SJCRH30 (cell line): Measurements from ENCODE around the gene UBXN4. TPM values are rescaled to one million over a fixed set of nuclear protein-coding genes. Genes with fewer than 3 reads are reported as not detected.
"Not testable (repeated sequence)": the region's sequence is repeated elsewhere in the genome, so short reads cannot be mapped to it uniquely, and the experiment has no call there.

Experiments
- DNase-seq, 2 experiments: peaks; one replicate each; pipeline ENCODE4 v3.0.0-alpha.2; 2015 to 2020
- H3K27ac ChIP-seq: fragments of 250-450 bp; sonication (Bioruptor Pico); 2 replicates; pipeline ENCODE4 v1.5.1; 2020; ENCODE audit warnings: mild to moderate bottlenecking, moderate library complexity
- H3K27me3 ChIP-seq: fragments of 250-450 bp; sonication (Bioruptor Pico); 2 replicates; pipeline ENCODE4 v1.5.1; 2020; ENCODE audit warnings: mild to moderate bottlenecking, moderate library complexity
- H3K36me3 ChIP-seq: fragments of 250-450 bp; sonication (Bioruptor Pico); 2 replicates; pipeline ENCODE4 v1.5.1; 2020; ENCODE audit warnings: mild to moderate bottlenecking, moderate library complexity
- H3K4me1 ChIP-seq: fragments of 250-450 bp; sonication (Bioruptor Pico); 2 replicates; pipeline ENCODE4 v1.5.1; 2020; ENCODE audit warnings: mild to moderate bottlenecking, moderate library complexity
- H3K4me3 ChIP-seq: fragments of 250-450 bp; sonication (Bioruptor Pico); 2 replicates; pipeline ENCODE4 v1.5.1; 2020; ENCODE audit warnings: mild to moderate bottlenecking, moderate library complexity
- H3K9me3 ChIP-seq: fragments of 250-450 bp; sonication (Bioruptor Pico); replicated peaks from 2 replicates; pipeline ENCODE4 v1.5.1; 2020; ENCODE audit warnings: mild to moderate bottlenecking, moderate library complexity
- total RNA-seq: library from RNA; depleted of rRNA; stranded (reverse); fragments of >200 nt; shearing (Covaris generic); gene quantifications from 2 replicates; pipeline ENCODE4 v1.2.3, GENCODE V29; 2014

UBXN4 gene
- total RNA-seq, 1 experiment from 2014 or later, result 129 TPM

DNA sequence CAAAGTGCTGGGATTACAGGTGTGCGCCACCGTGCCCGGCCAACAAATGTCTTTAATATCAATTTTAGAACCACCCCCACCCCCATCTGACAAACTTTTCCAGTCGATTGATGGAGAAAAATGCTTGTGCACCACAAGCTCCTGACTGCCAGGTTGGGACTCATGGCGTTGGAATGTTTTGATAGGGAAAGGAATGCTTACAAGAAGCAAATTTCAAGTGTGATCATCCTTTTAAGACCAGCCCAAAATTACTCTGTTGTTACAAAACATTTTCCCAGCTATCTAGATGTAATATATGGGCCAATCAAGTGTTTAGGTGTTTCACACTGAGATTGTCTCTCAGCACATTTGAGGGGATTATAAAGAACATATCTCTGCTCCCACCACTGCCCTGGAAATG, 45.2 kb downstream of the UBXN4 start:
- Histone ChIP-seq H3K4me3 (no peak overlapping the region), H3K4me1 (no peaks in the 10 kb centered on the region), H3K27ac (no peak overlapping the region), H3K36me3 (peaks cover 52% of the 10 kb centered on the region), H3K27me3 (no peaks in the 10 kb centered on the region), H3K9me3 (no peaks in the 10 kb centered on the region)
- DNase-seq, result no peak

DNA sequence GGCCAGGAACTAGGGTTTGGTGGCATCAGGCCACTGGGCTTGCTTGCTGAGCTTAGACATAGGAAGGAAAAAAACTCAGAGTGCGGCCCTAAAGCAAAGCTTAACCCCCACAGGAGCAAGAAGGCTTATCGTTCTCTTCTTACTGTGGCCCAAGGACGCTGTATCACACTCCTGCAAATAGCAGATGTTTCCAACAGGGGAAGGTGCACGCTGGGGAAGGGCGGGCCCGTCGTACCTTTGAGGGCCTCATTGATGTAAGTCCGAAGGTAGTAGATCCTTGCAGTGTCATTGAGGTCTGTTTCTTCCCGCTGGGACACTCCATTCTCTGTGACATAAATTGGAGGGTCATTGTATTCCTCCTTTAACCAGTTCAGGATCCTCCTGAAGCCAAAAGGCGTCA, 48.8 kb downstream of the UBXN4 start:
- no peaks in the 10 kb centered on the region for H3K9me3 ChIP-seq
- H3K27me3 ChIP-seq, result no peaks in the 10 kb centered on the region
- H3K4me3 ChIP-seq, result no peak overlapping the region
- H3K4me1 ChIP-seq, result no peaks in the 10 kb centered on the region
- H3K27ac ChIP-seq, result no peak overlapping the region
- peaks cover 16% of the 10 kb centered on the region for H3K36me3 ChIP-seq
- no peak for DNase-seq

DNA sequence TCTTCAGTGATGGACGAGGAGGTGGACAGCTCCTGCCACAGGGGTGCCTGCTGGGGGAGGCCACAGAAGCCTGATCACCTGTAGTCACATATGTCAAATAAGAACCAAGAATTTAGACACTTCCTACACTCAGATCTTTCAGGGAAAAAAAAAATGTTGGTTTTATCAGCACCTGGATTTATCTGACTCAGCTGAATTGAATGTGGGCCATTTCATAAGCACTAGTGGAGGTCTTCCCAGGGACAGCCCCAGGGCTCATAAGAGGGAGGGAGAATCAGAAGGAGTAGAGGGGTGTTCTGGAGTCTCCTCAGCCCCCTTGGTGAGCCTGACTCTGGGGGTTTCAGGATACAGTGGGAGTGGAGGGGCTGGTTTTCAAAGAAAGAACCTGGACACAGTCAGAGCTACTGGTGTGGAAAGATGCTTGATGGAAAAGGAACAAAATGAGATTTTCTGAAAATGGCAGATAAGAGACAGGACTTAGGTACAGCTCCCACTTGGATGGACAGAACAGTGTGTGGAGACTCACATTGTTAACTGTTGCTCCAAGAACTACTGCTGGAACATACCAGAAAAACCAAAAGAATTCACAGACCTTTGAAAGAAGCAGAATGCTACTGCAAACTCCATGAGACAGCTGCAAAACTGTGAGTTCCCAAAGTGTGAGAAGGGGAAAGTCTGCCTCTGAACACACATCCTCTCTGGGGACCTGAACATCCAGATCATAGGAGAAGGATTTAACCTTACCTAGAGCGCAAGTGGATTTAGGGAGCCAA, 49.9 kb downstream of the UBXN4 start:
- H3K27me3 ChIP-seq, result no peaks in the 10 kb centered on the region
- H3K9me3 ChIP-seq, result no peaks in the 10 kb centered on the region
- peak in 1 of 2 experiments; percentile 25 for DNase-seq
- H3K4me1 ChIP-seq, result no peaks in the 10 kb centered on the region
- peaks cover 9% of the 10 kb centered on the region; the same call in 1 of the 2 replicates for H3K36me3 ChIP-seq
- H3K4me3 ChIP-seq, result no peak overlapping the region
- no peak overlapping the region for H3K27ac ChIP-seq

DNA sequence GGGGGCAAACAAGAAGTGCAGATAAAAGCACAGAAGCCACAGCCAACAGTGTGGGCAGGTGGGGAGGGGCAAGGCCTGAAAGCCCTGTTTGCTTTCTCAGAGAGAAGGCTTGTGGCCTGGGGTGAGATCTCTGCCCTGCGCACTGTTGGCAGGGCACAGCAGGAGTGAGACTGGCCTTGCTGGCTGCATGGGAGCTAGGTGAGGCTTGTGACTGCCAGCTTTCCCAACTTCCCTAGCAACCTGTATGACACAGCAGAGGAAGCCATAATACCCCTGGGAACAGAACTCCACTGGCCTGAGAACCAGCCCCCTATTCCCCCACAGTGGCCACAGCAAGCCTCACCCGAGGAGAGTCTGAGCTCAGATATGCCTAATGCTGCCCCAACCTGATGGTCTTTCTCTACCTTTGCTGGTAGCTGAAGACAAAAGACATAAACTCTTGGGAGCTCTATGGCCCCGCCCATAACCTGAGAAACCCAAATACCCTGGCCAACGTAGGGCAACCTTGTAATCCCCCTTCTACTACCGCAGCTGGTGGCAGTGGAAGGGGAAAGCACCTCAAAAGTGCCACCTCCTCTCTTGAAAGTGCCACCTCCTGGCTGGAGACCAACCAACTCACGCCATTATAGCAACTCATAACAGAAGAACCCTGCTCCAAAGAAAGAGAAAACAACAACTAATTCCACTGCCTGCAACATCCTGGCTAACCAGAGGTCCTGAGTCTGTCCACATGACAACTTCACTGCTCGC, 50.9 kb downstream of the UBXN4 start:
- Histone ChIP-seq H3K27me3 (no peaks in the 10 kb centered on the region), H3K27ac (no peak overlapping the region), H3K4me1 (no peaks in the 10 kb centered on the region), H3K9me3 (no peaks in the 10 kb centered on the region), H3K36me3 (peaks cover 7% of the 10 kb centered on the region; the same call in 1 of the 2 replicates), H3K4me3 (no peak overlapping the region)
- no peak for DNase-seq

DNA sequence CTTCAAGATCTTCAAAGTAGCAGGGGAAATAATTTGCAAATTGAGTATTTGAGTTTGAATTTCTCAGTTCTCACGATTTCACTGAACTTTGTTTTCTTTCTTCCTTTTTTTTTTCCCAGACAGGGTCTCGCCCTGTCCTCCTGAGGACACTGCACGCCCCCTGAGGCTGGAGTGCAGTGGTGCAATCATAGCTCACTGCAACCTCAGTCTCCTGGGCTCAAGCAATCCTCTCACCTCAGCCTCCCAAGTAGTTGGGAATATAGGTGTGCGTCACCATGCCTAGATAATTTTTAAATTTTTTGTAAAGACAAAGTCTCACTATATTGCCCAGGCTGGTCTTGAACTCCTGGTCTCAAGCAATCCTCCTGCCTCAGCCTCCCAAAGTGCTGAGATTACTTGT, 54.0 kb downstream of the UBXN4 start:
- not testable (repeated sequence) for H3K4me3 ChIP-seq, H3K27ac ChIP-seq, H3K27me3 ChIP-seq, H3K36me3 ChIP-seq, H3K4me1 ChIP-seq, H3K9me3 ChIP-seq, DNase-seq

DNA sequence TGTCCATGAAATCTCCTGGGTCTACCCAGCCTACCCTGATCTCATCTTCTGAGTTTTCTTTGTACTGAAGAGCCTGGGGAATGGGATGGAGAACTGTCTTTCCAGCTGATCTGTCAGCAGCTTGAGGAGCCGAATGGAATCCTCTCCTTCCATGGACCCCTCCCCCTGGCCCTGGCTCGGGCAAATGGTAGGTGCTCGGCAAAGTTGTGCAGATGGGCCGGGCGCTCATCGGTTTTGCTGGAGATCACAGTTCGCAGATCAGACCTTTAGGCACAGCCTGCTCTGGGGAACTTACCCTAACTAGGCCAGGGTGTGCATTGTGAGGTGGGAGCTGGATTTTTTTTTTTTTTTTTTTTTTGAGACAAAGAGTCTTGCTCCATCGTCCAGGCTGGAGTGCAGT, 55.0 kb downstream of the UBXN4 start:
- Histone ChIP-seq H3K36me3 (no peaks in the 10 kb centered on the region; the same call in 1 of the 2 replicates), H3K27ac (no peak overlapping the region), H3K4me3 (no peak overlapping the region), H3K4me1 (no peaks in the 10 kb centered on the region), H3K9me3 (peaks cover 4% of the 10 kb centered on the region), H3K27me3 (no peaks in the 10 kb centered on the region)
- DNase-seq, result no peak

DNA sequence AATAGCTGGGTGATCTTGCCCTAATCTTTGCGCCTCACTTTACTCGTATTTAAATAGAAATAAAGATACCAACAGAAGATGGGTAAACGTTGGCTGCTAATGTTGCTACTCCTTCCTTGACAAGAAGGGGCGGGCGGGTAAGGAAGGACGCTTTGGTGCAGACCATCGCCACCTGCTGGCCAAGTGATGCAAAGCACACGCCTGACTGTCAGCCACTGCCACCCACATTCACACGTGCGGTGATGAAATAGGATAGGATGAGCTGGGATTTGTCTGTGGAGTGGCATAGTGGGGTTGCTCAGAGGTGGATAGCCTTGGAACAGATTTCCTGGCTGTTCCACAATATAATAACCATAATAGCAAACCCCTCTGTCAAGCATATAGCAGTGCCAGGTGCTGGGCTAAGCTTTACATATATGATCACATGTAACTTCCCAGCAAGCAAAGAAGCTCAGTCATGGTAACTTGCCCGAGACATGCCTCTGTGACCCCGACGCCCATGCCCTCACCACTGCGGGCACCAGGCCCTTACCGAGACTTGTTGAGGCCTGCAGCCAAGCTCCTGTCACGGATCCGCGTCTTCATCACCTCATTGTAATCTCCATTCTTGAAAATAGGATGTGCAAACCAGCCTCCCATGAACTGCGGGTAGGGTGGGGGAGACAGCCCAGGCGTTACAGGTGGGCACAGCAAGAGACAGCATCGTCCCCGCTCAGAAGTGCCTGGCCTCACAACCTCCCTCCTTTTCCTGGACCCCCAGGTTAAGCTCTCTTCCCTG, 56.0 kb downstream of the UBXN4 start:
- no peaks in the 10 kb centered on the region for H3K4me1 ChIP-seq
- no peak overlapping the region for H3K4me3 ChIP-seq
- no peaks in the 10 kb centered on the region; the same call in 1 of the 2 replicates for H3K36me3 ChIP-seq
- H3K27ac ChIP-seq, result no peak overlapping the region
- DNase-seq, result peak; percentile 78 to 91
- no peaks in the 10 kb centered on the region for H3K27me3 ChIP-seq
- peaks cover 8% of the 10 kb centered on the region for H3K9me3 ChIP-seq

DNA sequence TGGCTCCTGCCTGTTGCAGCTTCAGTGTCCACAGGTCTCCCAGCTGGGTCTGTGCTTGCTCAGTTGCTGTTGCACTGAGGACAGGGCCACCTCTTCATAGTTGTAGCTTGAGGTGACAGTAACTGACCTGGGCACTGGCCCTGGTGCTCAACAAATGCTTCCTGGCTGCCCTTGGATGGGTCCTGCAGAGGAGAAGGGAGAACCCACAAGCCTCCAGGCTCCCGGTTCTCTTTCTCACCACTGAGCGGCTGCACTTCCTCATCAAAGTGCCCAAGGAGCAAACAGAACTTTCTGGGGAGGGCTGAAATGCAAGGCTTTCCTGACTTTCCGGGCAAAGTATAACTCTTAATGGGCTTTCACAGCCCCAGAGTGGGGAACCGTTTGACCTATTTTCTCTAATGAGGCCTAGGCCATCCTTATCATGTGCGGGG, 56.6 kb downstream of the UBXN4 start:
- Histone ChIP-seq H3K4me3 (no peak overlapping the region), H3K27ac (no peak overlapping the region), H3K27me3 (no peaks in the 10 kb centered on the region), H3K36me3 (no peaks in the 10 kb centered on the region; the same call in 1 of the 2 replicates), H3K9me3 (peaks cover 8% of the 10 kb centered on the region), H3K4me1 (no peaks in the 10 kb centered on the region)
- no peak for DNase-seq

DNA sequence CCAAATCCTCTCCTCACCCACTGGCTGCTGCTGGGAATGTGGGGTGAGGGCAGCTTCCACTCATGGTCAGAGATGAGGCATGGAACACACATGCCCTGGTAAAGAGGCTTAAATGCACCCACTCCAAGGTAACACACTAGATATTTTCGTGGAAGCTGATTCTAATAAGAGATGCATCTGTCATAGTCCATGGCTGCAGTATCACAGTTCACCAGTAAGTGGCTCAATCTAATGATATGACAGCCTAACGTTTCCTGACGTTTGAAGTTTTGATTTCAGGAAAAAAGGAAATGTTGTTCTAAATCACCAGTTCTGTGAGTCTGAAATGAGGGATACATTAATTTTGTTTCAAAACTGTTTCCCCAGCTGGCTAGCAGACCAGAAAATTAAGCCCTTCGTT, 57.1 kb downstream of the UBXN4 start:
- H3K27me3 ChIP-seq, result no peaks in the 10 kb centered on the region
- H3K4me1 ChIP-seq, result no peaks in the 10 kb centered on the region
- no peak overlapping the region for H3K27ac ChIP-seq
- DNase-seq, result no peak
- H3K4me3 ChIP-seq, result no peak overlapping the region
- H3K9me3 ChIP-seq, result peaks cover 8% of the 10 kb centered on the region
- H3K36me3 ChIP-seq, result no peaks in the 10 kb centered on the region; the same call in 1 of the 2 replicates

DNA sequence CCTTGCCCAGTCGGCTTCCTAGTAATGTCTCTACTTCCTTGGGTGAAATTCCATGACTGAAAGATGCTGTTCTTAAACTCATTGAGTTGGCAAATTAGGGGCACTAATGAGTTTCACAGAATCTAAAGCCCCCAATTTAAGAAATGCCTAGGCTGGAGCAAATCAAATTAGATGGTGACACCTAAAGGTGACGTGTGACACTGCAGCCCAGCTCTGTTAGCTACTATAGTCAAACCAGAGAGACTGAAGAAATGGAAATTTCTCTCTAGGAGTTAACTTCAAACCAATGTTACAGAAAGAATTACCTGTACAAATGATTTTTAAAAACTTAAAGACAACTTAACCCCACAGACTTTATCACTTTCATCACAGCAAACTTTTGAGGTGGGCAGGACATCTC, 58.1 kb downstream of the UBXN4 start:
- no peaks in the 10 kb centered on the region for H3K27me3 ChIP-seq

DNA sequence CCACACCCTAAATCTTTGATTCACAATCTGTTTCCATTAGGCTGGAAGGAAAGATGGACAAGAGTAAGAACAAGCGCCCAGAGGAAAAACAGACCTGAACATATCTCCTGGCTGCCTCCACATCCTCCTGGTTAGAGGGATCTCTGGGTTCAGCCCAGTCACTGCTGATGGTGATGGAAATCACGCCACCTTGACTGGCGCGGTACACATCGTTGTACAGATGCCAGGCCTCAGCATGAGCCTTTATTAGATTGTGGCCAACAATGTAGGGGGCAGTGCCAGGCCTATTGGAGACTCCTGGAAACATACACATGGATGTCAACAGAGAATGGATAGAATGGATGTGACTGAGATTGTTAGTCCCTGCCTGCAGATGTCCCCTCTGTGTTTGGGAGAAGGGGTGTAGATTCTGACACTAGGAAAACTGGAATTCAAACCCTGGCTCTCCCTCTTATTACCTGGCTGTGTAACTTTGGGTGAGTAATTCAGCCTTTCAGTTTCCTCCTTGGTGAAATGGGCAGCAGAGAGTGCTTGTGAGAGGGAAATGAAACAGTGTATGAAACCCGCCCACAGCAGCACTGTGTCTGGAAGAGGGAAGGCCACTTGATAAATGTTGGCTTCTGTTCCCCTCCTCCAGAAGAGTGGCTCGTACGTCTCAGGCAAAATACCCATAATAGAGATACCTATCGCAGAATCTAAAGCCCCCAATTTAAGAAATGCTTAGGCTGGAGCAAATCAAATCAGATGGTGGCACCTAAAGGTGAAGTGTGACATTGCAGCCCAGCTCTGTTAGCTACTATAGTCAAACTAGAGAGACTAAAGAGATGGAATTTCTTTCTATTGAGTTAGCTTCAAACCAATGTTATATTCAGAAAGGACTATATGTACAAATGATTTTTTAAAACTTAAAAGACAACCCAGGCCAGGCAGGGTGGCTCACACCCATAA, 59.1 kb downstream of the UBXN4 start:
- no peaks in the 10 kb centered on the region for H3K4me1 ChIP-seq
- no peak for DNase-seq
- no peak overlapping the region for H3K27ac ChIP-seq
- no peaks in the 10 kb centered on the region for H3K27me3 ChIP-seq
- H3K4me3 ChIP-seq, result no peak overlapping the region
- peaks cover 8% of the 10 kb centered on the region for H3K9me3 ChIP-seq
- H3K36me3 ChIP-seq, result no peaks in the 10 kb centered on the region; the same call in 1 of the 2 replicates

More for the DNA sequence above, 58.1 kb downstream of the UBXN4 start:
- DNase-seq, result no peak
- no peak overlapping the region for H3K4me3 ChIP-seq
- peaks cover 8% of the 10 kb centered on the region for H3K9me3 ChIP-seq
- H3K27ac ChIP-seq, result no peak overlapping the region
- H3K36me3 ChIP-seq, result no peaks in the 10 kb centered on the region; the same call in 1 of the 2 replicates
- H3K4me1 ChIP-seq, result no peaks in the 10 kb centered on the region

DNA sequence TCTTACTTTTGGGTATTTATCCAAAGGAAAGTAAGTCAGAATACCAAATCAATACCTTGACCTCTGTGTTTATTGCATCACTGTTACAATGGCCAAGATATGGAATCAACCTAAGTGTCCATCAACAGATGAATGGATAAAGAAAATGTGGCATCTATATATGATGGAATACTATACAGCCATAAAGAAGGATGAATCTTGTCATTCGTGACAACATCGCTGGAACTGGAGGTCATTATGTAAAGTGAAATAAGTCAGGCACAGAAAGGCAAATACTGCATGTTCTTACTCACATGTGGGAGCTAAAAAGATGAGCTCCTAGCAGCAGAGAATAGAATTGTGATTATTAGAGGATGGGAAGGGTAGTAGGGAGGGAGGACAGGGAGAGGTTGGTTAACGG, 60.7 kb downstream of the UBXN4 start:
- H3K9me3 ChIP-seq, result peaks cover 8% of the 10 kb centered on the region
- no peaks in the 10 kb centered on the region; the same call in 1 of the 2 replicates for H3K36me3 ChIP-seq
- H3K4me3 ChIP-seq, result no peak overlapping the region
- no peak for DNase-seq
- no peaks in the 10 kb centered on the region for H3K27me3 ChIP-seq
- H3K27ac ChIP-seq, result no peak overlapping the region
- H3K4me1 ChIP-seq, result no peaks in the 10 kb centered on the region

DNA sequence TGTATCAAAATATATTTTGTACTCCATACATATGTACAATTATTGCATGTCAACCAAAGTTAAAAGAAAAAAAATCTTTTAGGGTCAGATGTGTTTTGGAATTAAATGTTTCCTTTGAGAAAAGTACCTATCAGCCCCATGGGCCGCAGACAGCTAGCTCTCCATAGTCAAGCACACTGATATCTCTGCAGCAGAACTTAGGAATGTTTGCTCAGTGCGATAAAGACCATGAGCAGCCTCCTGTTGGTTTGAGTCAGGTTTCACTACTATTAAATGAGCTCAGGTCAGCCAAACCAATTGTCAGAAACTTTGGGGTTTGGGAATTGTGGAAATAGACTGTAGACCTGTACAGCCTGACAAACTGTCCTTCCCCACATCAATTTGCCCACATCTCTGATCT, 61.6 kb downstream of the UBXN4 start:
- peaks cover 8% of the 10 kb centered on the region for H3K9me3 ChIP-seq
- no peak overlapping the region for H3K4me3 ChIP-seq
- H3K27me3 ChIP-seq, result no peaks in the 10 kb centered on the region
- H3K27ac ChIP-seq, result no peak overlapping the region
- no peaks in the 10 kb centered on the region; the same call in 1 of the 2 replicates for H3K36me3 ChIP-seq
- no peaks in the 10 kb centered on the region for H3K4me1 ChIP-seq
- no peak for DNase-seq

DNA sequence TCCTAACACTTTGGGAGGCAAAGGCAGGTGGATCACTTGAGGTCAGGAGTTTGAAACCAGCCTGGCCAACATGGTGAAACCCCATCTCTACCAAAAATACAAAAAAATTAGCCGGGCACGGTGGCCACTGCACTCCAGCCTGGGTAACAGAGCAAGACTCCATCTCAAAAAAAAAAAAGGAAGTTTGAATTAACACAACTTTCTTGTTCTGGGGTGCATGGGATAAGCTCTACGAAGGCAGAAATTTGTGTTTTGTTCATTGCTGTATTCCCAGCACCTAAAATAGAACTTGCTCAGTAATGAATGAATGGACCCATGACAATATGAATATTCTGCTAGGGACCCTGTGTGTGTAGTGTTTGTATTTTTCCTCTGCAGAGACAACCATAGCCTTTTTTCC, 66.2 kb downstream of the UBXN4 start:
- H3K4me3 ChIP-seq, DNase-seq, H3K9me3 ChIP-seq, H3K27ac ChIP-seq, H3K36me3 ChIP-seq, H3K27me3 ChIP-seq, H3K4me1 ChIP-seq: not testable (repeated sequence)
